Mesodermal cell (in vitro differentiated cells): ENCODE measurements around the gene SIMC1.

Source experiments
- H3K27ac ChIP-seq: 2 replicates; pipeline ENCODE4 v1.7.0; 2013; ENCODE audit warnings: mild to moderate bottlenecking, low read depth, low read length, moderate library complexity; ENCODE audit not compliant: severe bottlenecking
- H3K36me3 ChIP-seq: 2 replicates; pipeline ENCODE4 v1.7.1; 2013; ENCODE audit warnings: mild to moderate bottlenecking, low read length, moderate library complexity; ENCODE audit not compliant: control insufficient read depth, insufficient read depth
- H3K4me1 ChIP-seq: one replicate; pipeline ENCODE4 v1.7.1; 2013; ENCODE audit warnings: mild to moderate bottlenecking, low read length; ENCODE audit not compliant: insufficient read depth, control insufficient read depth, poor library complexity, severe bottlenecking
- H3K4me3 ChIP-seq: 2 replicates; pipeline ENCODE4 v1.7.0; 2013; ENCODE audit warnings: low read length, control low read depth, mild to moderate bottlenecking; ENCODE audit not compliant: insufficient read depth, poor library complexity, severe bottlenecking; ENCODE audit errors: extremely low read depth
- H3K9me3 ChIP-seq: 2 replicates; pipeline ENCODE4 v1.7.1; 2013; ENCODE audit warnings: mild to moderate bottlenecking, low read length, moderate library complexity; ENCODE audit not compliant: control insufficient read depth
- WGBS, 2 experiments: methylation state at CpG; one replicate each; pipeline ENCODE4 v1.1.5; 2013; ENCODE audit warnings: missing lambda C conversion rate in 2 of 2; ENCODE audit not compliant: insufficient coverage in 2 of 2; 5-methylcytosine and 5-hydroxymethylcytosine counted together

SIMC1 gene

GRCh38 chr5:176352116-176352878, 114.1 kb downstream of the SIMC1 start:
- 93 to 100% methylated on average over 2 to 5 of the region's 5 CpGs for WGBS, 2 experiments
- H3K27ac ChIP-seq = no peak overlapping the region
- H3K36me3 ChIP-seq = peaks cover 99% of the 10 kb centered on the region
- H3K9me3 ChIP-seq = no peaks in the 10 kb centered on the region
- H3K4me1 ChIP-seq = no peaks in the 10 kb centered on the region
- H3K4me3 ChIP-seq = no peak overlapping the region

- no peaks in the 10 kb centered on the region for H3K4me1 ChIP-seq
- H3K36me3 ChIP-seq = peaks cover 98% of the 10 kb centered on the region
- no peaks in the 10 kb centered on the region for H3K9me3 ChIP-seq
- no peak overlapping the region for H3K4me3 ChIP-seq
- H3K27ac ChIP-seq = no peak overlapping the region
- WGBS, 2 experiments = 98 to 100% methylated on average over 4 of the region's 4 CpGs
Observed at GRCh38 chr5:176353533-176353932, 115.3 kb downstream of the SIMC1 start.

DNA sequence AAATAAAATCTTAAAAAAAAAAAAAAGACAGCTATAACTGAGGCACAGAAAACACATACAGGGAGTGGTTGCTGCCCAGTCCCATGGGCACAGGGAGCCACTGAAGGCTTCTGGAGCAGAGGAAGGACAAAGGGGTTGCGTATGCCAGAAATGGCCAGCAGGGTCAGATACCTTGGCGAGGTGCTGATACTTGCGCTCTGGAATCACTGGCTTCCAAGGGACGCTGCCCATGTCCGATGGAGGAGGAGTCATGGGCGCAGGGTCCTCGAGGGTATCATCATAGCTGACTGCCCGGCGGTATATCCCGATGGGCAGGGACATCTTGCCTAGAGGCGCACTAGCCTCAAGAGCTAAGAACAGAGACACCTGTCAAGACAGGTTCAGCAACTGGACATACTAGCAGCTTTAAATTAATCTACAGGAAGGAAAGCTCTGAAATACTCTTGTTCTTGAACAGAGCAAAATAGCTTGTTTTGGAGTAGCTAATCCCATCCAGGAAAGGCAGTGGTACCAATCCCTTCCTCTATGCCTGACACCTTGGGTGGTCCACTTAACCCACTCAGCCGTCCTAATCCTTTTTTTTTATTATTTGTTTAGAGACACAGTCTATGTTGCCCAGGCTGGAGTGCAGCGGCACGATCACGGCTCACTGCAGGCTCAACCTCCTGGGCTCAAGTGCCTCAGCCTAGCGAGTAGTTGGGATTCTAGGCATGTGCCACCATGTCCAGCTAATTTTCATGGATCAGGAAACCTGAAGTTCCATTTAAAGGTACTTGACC, 117.4 kb downstream of the SIMC1 start:
- H3K9me3 ChIP-seq = no peaks in the 10 kb centered on the region
- no peak overlapping the region for H3K4me3 ChIP-seq
- peaks cover 5% of the 10 kb centered on the region for H3K4me1 ChIP-seq
- peaks cover 87% of the 10 kb centered on the region for H3K36me3 ChIP-seq
- 92 to 94% methylated on average over 15 of the region's 16 CpGs for WGBS, 2 experiments
- no peak overlapping the region for H3K27ac ChIP-seq

- 100% methylated on average over 1 of the region's 3 CpGs; no CpG with 5 or more reads in 1 of the 2 experiments for WGBS, 2 experiments
- no peaks in the 10 kb centered on the region for H3K9me3 ChIP-seq
- H3K4me1 ChIP-seq = peaks cover 5% of the 10 kb centered on the region
- H3K4me3 ChIP-seq = no peak overlapping the region
- no peak overlapping the region for H3K27ac ChIP-seq
- H3K36me3 ChIP-seq = peaks cover 82% of the 10 kb centered on the region
Observed at GRCh38 chr5:176356179-176356566, 117.9 kb downstream of the SIMC1 start.

GRCh38 chr5:176359658-176360057, 121.4 kb downstream of the SIMC1 start:
- H3K4me3 ChIP-seq = no peak overlapping the region
- no peaks in the 10 kb centered on the region for H3K9me3 ChIP-seq
- 94 to 100% methylated on average over 2 of the region's 4 CpGs for WGBS, 2 experiments
- H3K36me3 ChIP-seq = peaks cover 47% of the 10 kb centered on the region
- H3K4me1 ChIP-seq = peaks cover 5% of the 10 kb centered on the region
- H3K27ac ChIP-seq = no peak overlapping the region

DNA sequence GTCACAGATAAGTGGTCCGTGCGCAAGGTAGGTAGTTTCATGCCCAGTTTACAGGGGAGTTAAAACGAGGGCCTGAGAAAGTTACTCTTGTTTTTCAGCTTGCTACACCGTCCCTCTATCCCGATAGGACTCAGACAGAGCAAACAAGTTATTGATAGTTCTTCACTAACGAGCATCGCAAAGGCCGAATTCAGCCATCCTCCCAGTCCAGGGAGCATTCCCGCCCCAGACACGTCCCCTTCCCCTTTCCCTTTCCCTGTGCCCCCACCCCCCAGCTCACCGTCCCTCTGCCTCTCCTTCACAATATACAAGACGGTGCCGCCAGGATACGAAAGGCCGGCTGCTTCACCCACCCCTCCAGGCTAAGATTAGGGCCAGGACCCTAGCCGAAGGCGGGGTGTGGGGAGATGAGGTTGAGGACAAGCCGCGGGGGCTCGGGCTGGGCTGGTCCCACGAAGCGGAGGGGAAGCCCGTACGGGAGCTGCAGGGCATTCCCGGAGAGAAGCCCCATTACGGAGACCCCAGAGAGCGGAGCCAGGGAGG, 122.7 kb downstream of the SIMC1 start:
- Histone ChIP-seq H3K4me1 (peaks cover 5% of the 10 kb centered on the region), H3K36me3 (peaks cover 34% of the 10 kb centered on the region), H3K27ac (peak overlapping the region; percentile 66), H3K9me3 (no peaks in the 10 kb centered on the region), H3K4me3 (peak overlapping the region; percentile 97)
- 5 to 8% methylated on average over 16 to 22 of the region's 27 CpGs for WGBS, 2 experiments

- Histone ChIP-seq H3K27ac (peak within 1 kb of the TSS; percentile 66), H3K4me3 (peak within 1 kb of the TSS; percentile 97), H3K9me3 (no peaks in the 10 kb centered on the region), H3K36me3 (peaks cover 29% of the 10 kb centered on the region), H3K4me1 (peaks cover 9% of the 10 kb centered on the region)
- WGBS, 2 experiments = 0 to 1% methylated on average over 33 to 42 of the region's 56 CpGs
Observed at GRCh38 chr5:176361437-176362232, 123.4 kb downstream of the SIMC1 start, which contains the start of gene KIAA1191. Gene KIAA1191, minus strand, starts transcription at chr5:176361764. Its CDS starts 2,256 bp downstream, at chr5:176359508.

- H3K4me3 ChIP-seq = peak overlapping the region; percentile 97
- 59 to 73% methylated on average over 2 to 4 of the region's 8 CpGs for WGBS, 2 experiments
- H3K27ac ChIP-seq = no peak overlapping the region
- peaks cover 9% of the 10 kb centered on the region for H3K4me1 ChIP-seq
- H3K36me3 ChIP-seq = peaks cover 29% of the 10 kb centered on the region
- no peaks in the 10 kb centered on the region for H3K9me3 ChIP-seq
Observed at GRCh38 chr5:176362233-176362490, 123.9 kb downstream of the SIMC1 start.

DNA sequence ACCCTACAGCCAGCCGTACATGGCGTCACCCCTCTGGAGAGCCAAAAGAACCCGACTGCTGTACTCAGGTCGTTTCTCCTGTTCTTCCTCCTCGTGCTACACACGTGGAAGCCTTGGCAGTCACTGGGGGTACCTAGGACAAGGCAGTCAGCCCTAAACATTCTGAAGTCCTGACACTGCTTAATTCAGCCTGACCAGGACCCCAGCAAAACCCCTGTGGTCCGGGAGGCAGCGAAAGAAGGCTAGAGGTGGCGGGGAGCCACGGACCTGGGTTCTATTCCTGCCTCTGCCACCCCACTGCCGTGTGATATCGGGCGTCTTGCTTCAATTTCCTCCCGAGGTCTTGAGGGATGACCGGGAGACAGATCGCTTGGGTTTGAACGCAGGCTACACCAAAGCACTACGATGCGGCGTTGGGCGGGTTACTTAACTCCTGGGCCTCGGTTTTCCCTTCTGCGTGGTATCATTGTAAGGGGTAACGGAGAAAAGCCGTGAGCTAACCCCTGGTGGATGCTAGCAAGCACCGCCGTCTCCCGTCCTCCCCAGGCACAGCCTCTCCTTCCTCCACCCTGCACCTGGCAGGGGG, 126.6 kb downstream of the SIMC1 start:
- Histone ChIP-seq H3K36me3 (peaks cover 32% of the 10 kb centered on the region), H3K27ac (no peak overlapping the region), H3K4me3 (peak overlapping the region; percentile 87), H3K9me3 (no peaks in the 10 kb centered on the region), H3K4me1 (peaks cover 5% of the 10 kb centered on the region)
- 40 to 43% methylated on average over 17 to 24 of the region's 28 CpGs for WGBS, 2 experiments
